AML-193 (cell line): Measurements from ENCODE around the gene SDC1.
"Not testable (repeated sequence)": the region's sequence is repeated elsewhere in the genome, so short reads cannot be mapped to it uniquely, and the experiment has no call there.

ENCODE experiments used
- DNase-seq, 2 experiments: peaks; one replicate each; lab custom pipeline; 2025; lab: John Stamatoyannopoulos, UW

SDC1 gene

DNA sequence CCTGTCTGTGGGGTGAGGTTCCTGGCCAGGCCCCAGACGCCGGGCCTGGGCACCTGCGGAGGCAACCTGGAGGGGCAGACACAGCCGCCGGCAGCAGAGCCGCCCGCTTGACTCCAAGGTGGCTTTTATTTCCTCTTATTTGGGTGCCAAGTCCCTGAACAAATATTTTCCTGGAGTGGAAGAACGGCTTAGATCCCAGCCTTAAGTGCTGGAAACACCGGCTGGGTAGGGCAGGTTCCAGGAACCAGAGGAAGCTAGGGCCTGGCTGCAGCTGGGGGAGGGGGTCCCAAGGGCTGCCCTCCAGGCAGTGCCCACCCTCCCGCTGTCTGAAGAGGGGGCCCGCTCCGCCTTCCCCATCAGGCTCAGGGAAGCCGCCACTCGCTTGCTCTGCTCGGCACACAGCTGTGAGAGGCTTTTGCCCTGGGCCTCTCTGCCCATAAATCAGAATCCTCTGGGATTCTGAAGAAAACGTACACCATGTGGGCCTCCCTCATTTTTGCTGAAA, 28.2 kb downstream of the SDC1 start:
- no peak for DNase-seq

GRCh38 chr2:20196053-20196656, 28.8 kb downstream of the SDC1 start:
- DNase-seq, result no peak

GRCh38 chr2:20195431-20196033, 29.4 kb downstream of the SDC1 start:
- DNase-seq, result no peak

GRCh38 chr2:20195016-20195411, 29.9 kb downstream of the SDC1 start:
- not testable (repeated sequence) for DNase-seq

GRCh38 chr2:20194097-20195015, 30.6 kb downstream of the SDC1 start:
- DNase-seq, result no peak

GRCh38 chr2:20193185-20193584, 31.7 kb downstream of the SDC1 start:
- DNase-seq, result no peak

- no peak for DNase-seq
Observed at GRCh38 chr2:20192781-20193180, 32.1 kb downstream of the SDC1 start.

GRCh38 chr2:20191714-20192569, 33.0 kb downstream of the SDC1 start:
- no peak for DNase-seq

DNA sequence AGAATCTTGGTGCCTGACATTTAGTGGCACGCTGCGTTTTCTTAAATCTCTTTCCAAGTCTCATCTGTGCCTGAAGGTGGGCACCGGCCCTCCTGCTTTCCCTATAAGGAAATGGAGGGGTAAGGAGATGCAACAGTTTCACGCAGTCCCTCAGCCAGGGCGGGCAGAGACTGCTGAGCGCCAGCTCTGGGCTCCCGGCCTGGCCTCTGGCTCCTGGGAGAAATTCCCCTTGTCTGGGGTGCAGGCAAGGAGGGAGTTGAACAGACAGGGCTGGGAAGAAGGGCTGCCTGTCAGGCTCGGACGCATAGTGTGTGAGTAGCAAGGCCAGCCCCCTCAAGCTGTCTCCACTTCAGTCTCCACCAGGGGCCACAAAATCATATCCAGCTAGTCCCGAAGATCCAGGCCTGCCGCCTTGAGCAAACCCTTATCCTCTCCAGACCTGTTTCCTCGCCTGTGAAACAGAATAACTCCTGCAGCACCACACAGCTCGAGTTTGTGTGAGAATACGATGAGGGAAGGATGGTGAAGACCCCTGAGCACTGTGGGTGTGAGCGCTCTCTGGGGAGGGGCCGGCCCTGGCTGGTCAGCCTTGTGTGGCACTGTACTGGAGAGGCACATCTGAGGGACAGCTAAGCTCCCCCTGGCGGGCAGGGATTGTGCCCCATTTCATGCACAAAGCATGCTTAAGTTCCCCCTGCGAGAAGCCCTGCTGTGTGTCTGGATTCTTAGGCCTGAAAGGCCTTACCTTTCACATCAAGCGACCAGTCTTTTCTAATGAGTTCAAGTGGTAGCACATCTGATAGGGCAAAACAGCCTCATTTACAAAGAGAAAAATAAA, 33.8 kb downstream of the SDC1 start:
- peak; percentile 28 to 48 for DNase-seq

- DNase-seq, result no peak
Observed at GRCh38 chr2:20190170-20190569, 34.8 kb downstream of the SDC1 start.

- no peak for DNase-seq
Observed at GRCh38 chr2:20189299-20189931, 35.5 kb downstream of the SDC1 start.

DNA sequence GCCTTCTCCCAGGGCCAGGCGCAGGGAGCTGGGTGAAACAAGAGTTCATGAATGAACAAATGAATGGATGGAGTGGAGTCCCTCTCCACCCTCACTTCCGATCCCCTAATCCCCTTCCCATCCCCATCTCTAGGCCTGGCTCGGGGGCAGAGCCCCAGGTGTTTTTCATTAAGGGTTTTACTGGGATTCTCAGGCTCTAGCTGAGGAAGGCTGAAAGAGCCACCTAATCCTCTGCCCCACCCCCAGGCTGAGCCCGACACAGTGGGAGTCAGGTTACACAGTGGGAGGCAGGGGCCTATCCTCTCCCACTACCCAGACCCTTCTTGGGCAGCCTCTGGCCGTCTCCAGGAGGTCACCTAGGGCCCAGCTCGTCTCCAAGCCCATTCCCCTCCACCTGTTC, 36.1 kb downstream of the SDC1 start:
- no peak for DNase-seq

- no peak for DNase-seq
Observed at GRCh38 chr2:20188201-20188600, 36.7 kb downstream of the SDC1 start.

DNA sequence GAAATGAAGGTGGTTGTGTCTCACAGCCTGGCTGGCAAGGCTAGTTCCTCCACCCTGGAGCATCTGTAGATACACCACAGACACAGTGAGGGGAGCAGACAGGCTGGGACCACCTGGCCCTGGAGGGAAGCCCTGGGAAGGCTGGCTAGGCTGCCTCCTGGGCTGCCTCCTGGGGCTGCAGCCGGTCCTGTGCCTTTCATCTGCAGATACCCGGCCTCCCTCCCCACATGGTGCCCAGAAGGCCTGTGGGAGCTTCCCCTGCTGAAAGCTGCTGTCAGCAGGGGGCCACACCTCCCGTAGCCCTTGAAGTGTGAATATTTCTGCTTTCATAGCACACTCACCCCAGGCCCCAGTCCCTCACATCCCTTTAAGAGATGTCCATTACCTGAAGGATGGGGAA, 37.6 kb downstream of the SDC1 start:
- DNase-seq, result no peak

GRCh38 chr2:20186855-20187187, 38.1 kb downstream of the SDC1 start:
- no peak for DNase-seq

DNA sequence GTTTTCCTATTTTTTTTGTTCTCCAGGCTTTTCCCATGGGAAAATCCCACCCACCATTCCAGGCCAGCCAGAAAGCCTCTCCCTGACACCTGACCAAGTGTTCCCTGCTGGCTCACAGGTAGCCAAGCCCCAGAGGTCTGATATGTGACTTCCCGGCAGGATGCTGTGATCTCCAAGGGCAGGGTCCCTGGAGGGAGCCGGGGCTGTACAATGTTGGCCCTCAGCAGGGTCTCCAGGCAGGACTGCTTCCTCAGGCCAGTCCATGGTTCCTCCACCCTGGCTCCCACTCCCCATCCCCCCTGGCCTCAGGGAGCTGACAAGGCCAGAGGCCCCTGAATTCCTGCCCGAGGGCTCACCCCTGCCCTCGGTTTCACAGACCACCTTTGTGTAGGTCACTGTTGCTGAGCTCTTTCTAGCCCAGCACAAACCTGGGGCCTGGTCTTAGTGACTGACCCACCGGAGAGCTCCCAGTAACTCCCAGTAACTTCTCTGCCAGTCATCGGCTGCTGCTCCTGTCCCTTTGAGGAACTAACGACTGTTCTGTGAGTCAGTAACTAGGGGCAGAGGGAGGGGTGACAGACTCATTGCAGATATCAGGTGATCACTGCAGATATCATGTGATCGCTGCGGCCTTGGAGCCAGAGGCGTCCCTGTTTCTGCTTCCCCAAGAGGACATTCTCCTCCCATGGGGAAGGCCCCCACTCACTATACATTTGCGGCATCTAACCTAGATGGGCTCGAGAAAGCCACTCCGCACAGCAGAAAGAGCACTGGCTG, 38.7 kb downstream of the SDC1 start:
- DNase-seq, result peak; percentile 44 to 55

GRCh38 chr2:20185176-20186022, 39.5 kb downstream of the SDC1 start:
- no peak for DNase-seq

DNA sequence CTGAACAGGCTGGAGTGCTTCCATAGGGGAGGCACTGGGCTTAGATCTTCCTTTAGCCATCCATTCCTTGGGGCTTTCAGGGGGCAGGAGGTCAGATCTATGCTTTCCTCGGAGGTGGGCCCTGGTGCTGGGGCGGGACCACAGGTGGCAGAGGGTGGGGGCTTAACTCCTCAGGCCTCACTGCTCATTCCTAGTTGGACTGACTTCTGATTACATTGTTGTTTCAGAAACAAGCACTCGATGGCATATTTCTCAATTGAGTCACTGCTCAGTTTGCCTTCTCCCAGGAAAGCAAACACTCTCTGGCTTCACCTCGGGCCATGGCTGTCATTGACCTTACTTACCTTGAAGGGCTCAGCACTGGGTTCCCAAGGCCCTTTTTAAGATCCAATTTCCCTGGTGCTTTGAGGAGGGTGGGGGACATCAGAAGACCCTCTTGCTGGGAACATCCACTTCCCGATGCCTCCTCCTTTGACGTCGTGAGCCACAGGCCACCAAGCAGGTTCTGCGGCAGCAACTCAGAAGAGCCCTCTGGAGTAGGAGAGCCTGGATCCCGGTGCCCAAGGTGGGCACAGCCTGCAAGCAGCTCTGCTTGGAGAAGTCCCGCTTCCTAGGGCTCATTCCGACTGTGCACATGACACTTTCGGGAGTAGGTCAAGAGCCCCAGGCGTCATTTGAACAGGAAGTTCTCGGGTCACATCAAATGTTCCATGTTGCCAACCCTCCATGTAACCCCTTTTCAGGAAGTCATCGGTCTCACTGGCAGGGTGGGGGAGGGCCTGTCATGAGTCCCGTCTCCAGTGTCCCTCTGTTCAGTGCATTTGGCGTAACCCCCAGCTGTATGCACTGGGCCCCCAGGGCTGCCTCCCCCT, 40.6 kb downstream of the SDC1 start:
- DNase-seq, result no peak
